ENCODE measurements around the gene CRK.
"Not testable (repeated sequence)": the region's sequence is repeated elsewhere in the genome, so short reads cannot be mapped to it uniquely, and the experiment has no call there.

DNA sequence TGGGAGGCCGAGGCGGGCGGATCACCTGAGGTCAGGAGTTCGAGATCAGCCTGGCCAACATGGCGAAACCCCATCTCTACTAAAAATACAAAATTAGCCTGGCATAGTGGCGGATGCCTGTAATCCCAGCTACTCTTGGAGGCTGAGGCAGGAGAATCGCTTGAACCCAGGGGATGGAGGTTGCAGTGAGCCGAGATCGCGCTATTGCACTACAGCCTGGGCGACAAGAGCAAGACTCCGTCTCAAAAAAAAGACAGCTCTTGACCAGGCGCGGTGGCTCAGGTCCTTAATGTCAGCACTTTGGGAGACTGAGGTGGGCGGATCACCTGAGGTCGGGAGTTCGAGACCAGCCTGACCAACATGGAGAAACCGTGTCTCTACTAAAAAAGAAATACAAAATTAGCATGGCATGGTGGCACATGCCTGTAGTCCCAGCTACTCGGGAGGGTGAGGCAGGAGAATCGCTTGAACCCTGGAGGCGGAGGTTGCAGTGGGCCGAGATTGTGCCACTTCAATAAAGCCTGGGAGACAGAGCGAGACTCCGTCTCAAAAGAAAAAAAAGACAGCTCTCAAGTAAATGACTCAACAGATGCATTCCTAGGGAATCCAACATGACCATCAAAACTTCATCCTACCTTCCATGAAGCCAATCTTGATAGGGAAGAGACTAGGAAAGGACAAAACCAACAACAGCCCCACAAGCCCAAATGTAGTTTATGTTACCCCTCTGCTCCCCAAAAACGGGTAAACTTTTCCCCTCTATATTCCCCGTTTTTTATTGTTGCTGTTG, 60.0 kb downstream of the CRK start:
- not testable (repeated sequence) for TF ChIP-seq CTCF (conservative IDR thresholded peaks at IDR 0.05; ENCODE audit: low read length); EZH2phosphoT487 (IDR thresholded peaks at IDR 0.05; ENCODE audit: borderline replicate concordance)

All from Loucy (cell line).